HG03064 (cell line): Measurements from ENCODE around the gene GFM1.

ENCODE experiments used
- ATAC-seq: cut with Tn5 transposase; IDR thresholded peaks from one replicate; pipeline ENCODE4 v1.9.1; 2021; ENCODE audit warnings: low read depth; ENCODE audit not compliant: unreplicated experiment

GFM1 gene

GRCh38 chr3:158722108-158722507 is 77.8 kb downstream of the GFM1 start:
- no peak for ATAC-seq

DNA sequence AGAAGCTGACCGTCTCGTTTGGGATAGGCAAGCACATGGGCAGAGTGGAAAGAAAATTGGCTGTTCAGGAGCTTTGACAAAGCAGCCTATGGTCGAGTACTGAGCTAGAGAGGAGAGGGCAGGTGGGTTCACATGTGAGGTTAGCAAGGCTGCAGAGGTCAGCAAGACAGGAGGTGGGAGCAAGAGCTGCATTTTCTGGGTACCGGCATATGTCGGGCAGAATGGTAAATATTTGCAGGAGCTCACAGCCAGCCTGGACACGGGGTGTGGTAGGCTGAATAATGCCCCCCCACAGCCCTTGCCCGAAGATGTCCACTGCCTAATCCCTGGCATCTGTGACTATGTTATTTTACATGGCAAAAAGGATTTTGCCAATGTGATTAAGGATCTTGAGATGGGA is 79.7 kb downstream of the GFM1 start:
- ATAC-seq: no peak

DNA sequence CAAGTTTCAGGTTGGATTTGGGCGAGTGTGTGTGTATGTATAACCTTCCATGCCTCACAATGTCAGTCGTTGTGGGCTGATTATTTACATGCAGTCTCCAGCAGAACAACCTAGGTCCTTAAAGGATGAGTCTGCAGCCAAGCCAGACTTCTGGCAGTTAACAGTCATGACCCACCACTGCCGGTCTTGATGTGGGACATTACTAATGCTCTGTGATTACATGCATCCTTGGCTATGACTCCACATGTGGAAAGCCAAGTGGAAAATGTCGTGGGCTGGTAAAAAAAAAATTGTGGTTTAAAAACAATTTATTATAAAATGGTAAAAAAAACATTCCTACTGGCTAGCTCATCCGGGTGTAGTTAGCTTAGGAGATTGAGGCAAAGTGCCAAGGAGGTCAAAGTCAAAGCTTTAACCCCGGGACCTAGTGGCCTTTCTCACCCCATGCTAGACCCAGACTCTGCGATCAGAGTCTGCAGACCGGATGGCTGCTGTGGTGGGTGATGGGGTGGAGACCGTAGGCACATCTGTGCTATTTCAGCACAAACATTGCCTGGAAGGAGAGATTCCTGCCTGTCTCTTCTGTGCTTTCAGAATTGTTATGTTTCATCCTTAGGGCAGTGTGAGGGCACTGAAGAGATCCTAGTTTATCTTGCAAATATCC is 81.2 kb downstream of the GFM1 start:
- no peak for ATAC-seq

DNA sequence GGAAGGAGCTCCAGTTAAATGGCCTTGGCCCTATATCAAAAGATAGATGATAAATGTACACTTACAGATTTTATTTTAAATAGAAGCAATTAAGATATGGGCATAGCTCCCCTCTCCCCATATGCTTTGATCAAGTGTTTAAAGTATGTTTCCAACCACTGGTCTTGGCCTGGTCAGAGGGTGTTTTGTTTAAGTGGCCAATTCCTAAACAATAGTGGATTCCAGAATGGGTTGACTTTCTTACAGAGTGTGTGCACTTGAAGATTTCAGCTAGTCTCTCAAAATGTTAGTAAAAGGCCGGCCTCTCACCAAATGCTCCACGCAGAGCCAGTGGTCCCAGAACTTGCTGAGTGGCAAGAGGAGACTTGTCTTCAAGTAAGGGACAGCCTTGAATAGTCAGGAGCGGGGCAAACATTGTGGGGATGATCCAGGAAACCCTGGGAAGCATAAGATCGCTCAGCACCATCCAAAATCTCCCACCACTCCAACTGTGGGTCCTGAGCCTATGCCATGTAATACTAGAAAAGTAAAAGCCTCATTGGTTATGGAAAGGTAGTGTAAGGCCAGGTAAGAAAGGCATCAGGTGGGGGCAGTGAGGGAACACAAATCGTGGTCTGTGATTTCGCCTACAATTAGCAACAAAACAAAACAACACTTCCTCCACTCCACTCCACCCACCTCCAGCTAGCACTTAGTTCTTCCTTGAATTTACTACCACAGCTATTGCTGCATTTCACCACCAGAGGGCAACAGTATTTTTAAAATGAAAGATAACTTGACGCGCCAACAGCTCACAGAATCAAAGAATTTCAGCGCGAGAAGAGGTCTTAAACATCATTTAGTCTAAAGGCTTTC is 83.1 kb downstream of the GFM1 start:
- ATAC-seq: peak; percentile 48

DNA sequence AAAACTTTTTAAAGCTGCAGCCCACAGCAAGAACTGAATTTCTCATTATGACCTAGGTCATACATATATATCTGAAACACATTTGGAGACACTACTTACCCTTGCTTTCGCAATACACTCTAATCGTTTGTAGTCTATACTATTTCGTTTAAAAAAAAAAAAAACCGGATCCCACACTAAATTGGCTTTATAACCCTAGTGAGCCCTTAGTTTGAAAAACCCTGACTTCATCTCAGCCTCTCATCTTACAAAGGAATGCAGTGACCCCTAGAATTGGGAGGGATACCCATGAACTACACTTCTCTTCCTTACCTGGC is 83.7 kb downstream of the GFM1 start:
- no peak for ATAC-seq

DNA sequence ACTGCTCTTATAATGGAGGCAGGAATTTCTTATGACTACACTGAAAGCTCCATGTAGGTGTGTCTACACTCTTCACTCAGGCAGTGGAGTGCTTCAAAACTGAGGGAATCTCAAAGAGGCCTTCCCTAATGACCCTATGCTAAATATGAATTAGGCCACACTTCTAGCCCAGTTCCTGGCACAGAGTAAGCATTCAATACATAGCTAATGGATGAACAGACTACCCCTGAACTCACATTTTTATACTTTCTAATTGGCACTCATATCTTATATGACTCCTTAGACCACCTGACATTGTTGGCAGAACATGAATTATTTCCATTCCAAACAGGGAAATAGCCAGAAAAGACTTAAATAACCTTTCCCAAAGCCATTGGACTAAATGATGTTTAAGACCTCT is 84.5 kb downstream of the GFM1 start:
- ATAC-seq: no peak

- ATAC-seq: no peak
Observed at GRCh38 chr3:158731486-158731885, 87.2 kb downstream of the GFM1 start.

- ATAC-seq: peak; percentile 79
Observed at GRCh38 chr3:158731938-158732855, 87.9 kb downstream of the GFM1 start, which contains the start of gene RARRES1. Gene RARRES1, minus strand, starts transcription at chr3:158732457. Its CDS starts 42 bp downstream, at chr3:158732415.

DNA sequence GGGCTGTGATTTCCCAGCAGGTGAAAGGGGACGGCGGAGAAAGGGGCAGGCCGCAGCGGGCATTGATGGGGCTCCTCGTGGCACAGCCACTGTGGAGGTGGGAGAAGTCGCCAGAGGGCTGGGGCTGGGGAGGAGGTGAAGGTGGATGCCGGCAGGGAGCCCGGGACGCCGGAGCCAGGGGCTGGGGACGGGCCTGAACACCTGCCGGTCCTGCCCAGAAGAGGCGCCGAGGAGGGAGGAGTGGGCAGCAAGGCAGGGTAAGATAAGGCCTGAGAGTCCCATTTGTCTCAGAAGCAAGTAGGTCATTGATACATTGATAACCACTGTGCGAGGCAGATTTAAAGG is 88.5 kb downstream of the GFM1 start:
- ATAC-seq: no peak

- no peak for ATAC-seq
Observed at GRCh38 chr3:158733656-158734055, 89.3 kb downstream of the GFM1 start.

GRCh38 chr3:158735296-158736033 is 91.1 kb downstream of the GFM1 start:
- no peak for ATAC-seq

DNA sequence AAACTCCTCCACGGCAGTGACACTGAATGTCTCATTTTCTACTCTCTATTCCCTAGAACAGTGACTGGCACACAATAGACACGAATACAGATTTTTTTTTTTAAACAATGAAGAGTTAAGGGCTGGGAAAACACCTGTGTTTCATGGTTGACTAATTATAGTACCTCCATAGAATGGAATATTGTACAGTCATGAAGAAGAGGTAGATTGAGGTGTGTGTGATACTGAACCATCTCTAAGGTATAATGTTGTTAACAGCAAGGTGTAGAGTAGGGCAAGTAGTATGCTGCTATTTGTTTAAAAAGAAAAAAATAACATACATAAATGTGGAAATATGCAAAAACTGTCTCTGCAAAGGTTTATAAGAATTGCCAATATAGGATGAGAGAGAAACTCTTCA is 93.1 kb downstream of the GFM1 start:
- ATAC-seq: no peak

DNA sequence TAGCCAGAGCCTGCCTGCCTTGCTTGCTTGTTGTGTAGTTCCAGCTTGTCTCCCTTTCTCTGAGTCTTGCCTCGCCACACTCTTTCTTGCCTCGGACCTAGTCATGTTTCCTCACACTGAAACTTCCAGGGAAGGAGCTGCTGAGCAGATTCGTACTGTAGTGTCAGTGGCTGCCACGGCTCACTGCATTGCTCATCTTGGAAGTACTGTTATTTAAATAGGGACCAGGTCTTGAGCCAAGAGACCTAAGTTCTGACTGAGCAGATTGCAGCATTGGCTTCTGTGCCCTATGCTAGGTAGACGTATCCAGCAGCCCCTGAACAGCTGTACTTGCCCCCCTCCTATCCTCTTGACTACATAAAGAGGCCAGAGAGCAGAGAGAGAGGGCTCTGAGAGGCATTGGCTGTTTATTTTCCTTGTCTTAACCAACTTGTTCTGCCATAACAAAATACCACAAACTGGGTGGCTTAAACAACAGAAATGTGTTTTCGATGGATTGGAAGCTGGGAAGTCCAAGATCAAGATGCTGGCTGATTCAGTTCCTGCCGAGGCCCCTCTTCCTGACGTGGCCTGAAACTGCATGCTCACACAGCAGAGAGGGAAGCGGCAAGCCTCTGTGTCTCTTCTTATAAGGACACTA is 93.8 kb downstream of the GFM1 start:
- ATAC-seq: no peak

DNA sequence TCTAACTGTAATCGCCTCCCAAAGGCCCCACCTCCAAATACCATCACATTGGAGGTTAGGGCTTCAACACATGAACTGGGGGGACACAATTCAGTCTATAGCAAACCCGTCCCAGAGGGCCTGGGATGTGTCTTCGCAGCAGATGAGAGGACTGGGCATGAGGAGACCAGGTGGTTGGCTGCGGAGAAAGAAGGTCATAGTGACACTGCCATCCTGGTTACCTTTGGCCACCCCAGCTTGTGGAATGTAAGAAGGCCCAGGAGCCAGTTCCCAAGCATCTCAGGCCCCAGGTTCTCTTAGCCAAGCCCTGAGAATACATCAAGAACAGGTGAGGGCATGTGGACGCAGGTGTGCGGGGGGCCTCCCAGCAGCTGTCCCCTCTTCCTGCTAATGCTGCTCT is 94.3 kb downstream of the GFM1 start:
- ATAC-seq: no peak

- no peak for ATAC-seq
Observed at GRCh38 chr3:158739078-158739477, 94.8 kb downstream of the GFM1 start.

DNA sequence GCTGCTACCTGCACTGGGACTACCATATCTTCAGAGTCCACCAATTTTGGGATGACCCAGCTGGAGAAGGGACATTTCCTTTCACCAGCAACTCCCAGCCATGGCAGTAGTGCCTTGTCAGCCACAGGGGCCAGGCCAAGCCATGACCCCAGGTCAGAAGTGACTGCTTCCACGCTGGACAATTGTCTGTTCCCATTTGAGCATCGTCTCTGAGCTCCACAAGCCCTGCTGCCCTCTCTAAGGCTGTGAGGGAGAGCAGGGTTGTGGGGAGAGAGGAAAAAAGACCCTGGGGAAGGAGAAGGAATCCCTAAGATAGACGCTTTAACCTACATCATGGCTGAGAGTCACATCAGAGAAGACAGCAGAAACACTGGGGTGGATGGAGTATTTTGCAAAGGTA is 95.3 kb downstream of the GFM1 start:
- ATAC-seq: no peak
